ENCODE measurements around the gene AHNAK. TPM values are rescaled to one million over a fixed set of nuclear protein-coding genes. Genes with fewer than 3 reads are reported as not detected.

The AHNAK gene
- total RNA-seq, 1 donor from 2014 or later: 105 TPM

GRCh38 chr11:62487738-62488551 is 58.7 kb downstream of the AHNAK start:
- no peak overlapping the region for H3K27ac Mint-ChIP-seq
- H3K36me3 Mint-ChIP-seq (ENCODE audit: low read depth): no peaks in the 10 kb centered on the region
- no peaks in the 10 kb centered on the region for H3K9me3 Mint-ChIP-seq
- intact Hi-C loops (cut with micrococcal nuclease): no loop called here
- peaks cover 1% of the 10 kb centered on the region for H3K4me1 Mint-ChIP-seq (ENCODE audit: low read depth)
- no peak for DNase-seq (ENCODE audit: low spot score)
- peaks cover 3% of the 10 kb centered on the region for H3K27me3 Mint-ChIP-seq (ENCODE audit: low read depth)
- H3K4me3 Mint-ChIP-seq (ENCODE audit: low read depth): no peak overlapping the region

DNA sequence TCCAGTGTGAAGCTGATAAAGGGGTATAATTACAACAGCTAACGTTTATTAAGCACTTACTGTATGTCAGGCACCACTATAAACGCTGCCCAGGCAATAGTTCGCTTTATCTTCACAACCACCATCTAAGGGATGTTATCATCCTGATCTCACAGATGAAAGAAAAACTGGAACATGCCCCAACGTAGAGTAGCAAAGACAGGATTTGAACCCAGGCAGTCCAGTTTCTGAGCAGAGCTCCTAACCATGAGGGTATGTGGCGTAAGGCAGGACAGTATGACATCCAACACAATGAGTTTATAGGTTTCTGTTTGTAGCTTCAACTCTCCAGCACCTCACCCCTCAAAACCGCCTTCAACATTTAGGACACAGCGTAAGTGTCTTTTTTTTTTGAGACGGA is 59.5 kb downstream of the AHNAK start:
- Mint-ChIP-seq H3K27me3 (ENCODE audit: low read depth) (peaks cover 3% of the 10 kb centered on the region), H3K36me3 (ENCODE audit: low read depth) (no peaks in the 10 kb centered on the region), H3K4me1 (ENCODE audit: low read depth) (peaks cover 1% of the 10 kb centered on the region), H3K9me3 (no peaks in the 10 kb centered on the region), H3K27ac (no peak overlapping the region), H3K4me3 (ENCODE audit: low read depth) (no peak overlapping the region)
- intact Hi-C loops (cut with micrococcal nuclease): no loop called here
- DNase-seq (ENCODE audit: low spot score): no peak

DNA sequence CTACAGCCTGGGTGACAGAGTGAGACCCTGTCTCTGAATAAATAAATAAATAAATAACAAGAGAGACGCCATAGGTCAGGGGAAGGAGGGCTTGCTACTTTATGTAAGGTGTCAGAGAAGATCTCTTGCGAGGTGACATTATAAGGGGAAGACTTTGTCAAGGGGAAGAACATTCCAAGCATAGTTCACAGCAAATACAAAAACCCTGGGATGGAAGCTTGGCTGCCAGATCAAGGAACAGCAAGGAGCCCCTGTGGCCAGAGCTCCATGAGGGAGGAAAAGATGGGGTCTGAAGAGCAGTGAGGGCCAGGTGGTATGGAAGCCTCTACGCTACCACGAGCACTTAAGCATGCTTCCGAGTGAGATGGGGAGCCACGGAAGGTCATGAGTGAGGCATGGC is 62.3 kb downstream of the AHNAK start:
- H3K4me1 Mint-ChIP-seq (ENCODE audit: low read depth): peaks cover 1% of the 10 kb centered on the region
- H3K27ac Mint-ChIP-seq: no peak overlapping the region
- no peak for DNase-seq (ENCODE audit: low spot score)
- peaks cover 3% of the 10 kb centered on the region for H3K27me3 Mint-ChIP-seq (ENCODE audit: low read depth)
- H3K4me3 Mint-ChIP-seq (ENCODE audit: low read depth): no peak overlapping the region
- intact Hi-C loops (cut with micrococcal nuclease): no loop called here
- no peaks in the 10 kb centered on the region for H3K9me3 Mint-ChIP-seq
- H3K36me3 Mint-ChIP-seq (ENCODE audit: low read depth): no peaks in the 10 kb centered on the region

GRCh38 chr11:62482753-62483152 is 63.9 kb downstream of the AHNAK start:
- H3K4me1 Mint-ChIP-seq (ENCODE audit: low read depth): peaks cover 1% of the 10 kb centered on the region
- H3K36me3 Mint-ChIP-seq (ENCODE audit: low read depth): no peaks in the 10 kb centered on the region
- intact Hi-C loops (cut with micrococcal nuclease): no loop called here
- no peaks in the 10 kb centered on the region for H3K9me3 Mint-ChIP-seq
- no peak overlapping the region for H3K4me3 Mint-ChIP-seq (ENCODE audit: low read depth)
- no peak for DNase-seq (ENCODE audit: low spot score)
- H3K27ac Mint-ChIP-seq: no peak overlapping the region
- peaks cover 3% of the 10 kb centered on the region for H3K27me3 Mint-ChIP-seq (ENCODE audit: low read depth)

GRCh38 chr11:62479631-62480201 is 66.9 kb downstream of the AHNAK start:
- no peak overlapping the region for H3K4me3 Mint-ChIP-seq (ENCODE audit: low read depth)
- H3K36me3 Mint-ChIP-seq (ENCODE audit: low read depth): no peaks in the 10 kb centered on the region
- H3K27ac Mint-ChIP-seq: no peak overlapping the region
- intact Hi-C loops (cut with micrococcal nuclease): no loop called here
- no peaks in the 10 kb centered on the region for H3K9me3 Mint-ChIP-seq
- no peaks in the 10 kb centered on the region for H3K27me3 Mint-ChIP-seq (ENCODE audit: low read depth)
- no peak for DNase-seq (ENCODE audit: low spot score)
- H3K4me1 Mint-ChIP-seq (ENCODE audit: low read depth): no peaks in the 10 kb centered on the region

GRCh38 chr11:62477927-62478326 is 68.7 kb downstream of the AHNAK start:
- DNase-seq (ENCODE audit: low spot score): no peak
- Mint-ChIP-seq H3K9me3 (no peaks in the 10 kb centered on the region), H3K27me3 (ENCODE audit: low read depth) (no peaks in the 10 kb centered on the region), H3K27ac (no peak overlapping the region), H3K4me1 (ENCODE audit: low read depth) (no peaks in the 10 kb centered on the region), H3K36me3 (ENCODE audit: low read depth) (no peaks in the 10 kb centered on the region), H3K4me3 (ENCODE audit: low read depth) (no peak overlapping the region)
- intact Hi-C loops (cut with micrococcal nuclease): no loop called here

DNA sequence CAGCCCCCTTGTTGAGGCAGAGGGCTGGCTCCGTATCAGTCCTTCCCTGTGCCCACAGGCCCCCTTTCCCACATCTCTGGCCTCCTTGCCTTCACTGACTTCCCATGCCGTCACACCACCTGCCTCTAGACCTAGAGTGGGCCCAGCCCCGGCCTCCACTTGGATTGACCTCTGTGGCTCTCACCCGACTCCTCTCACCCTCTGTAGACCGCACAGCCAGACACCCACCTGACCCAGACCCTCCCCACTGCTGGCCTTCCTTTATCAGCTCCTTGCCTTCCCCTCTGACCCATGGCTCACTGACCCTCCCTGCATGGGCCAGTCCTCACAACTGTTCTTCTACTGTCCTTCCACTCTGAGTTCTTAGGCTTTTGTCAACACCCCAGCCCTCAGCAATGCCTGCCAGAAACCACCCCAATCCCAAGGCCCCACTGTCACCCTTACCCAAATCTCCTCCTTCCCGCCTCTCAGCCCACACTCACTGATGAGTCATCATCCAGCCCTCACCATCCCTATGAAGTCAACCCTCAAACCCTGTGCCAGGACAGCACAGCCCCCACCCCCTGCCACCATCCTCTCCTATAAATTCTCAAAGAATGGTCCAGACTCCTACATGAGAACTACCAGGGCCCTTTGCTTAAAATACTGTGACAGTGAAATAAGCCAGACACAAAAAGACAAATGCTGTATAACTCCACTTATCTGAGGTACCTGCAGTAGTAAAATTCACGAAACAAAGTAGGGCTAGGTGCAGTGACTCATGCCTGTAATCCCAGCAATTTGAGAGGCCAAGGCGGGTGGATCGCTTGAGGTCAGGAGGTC is 74.3 kb downstream of the AHNAK start:
- DNase-seq (ENCODE audit: low spot score): no peak
- H3K27ac Mint-ChIP-seq: no peak overlapping the region
- no peaks in the 10 kb centered on the region for H3K9me3 Mint-ChIP-seq
- intact Hi-C loops (cut with micrococcal nuclease): no loop called here
- H3K36me3 Mint-ChIP-seq (ENCODE audit: low read depth): no peaks in the 10 kb centered on the region
- H3K4me3 Mint-ChIP-seq (ENCODE audit: low read depth): no peak overlapping the region
- H3K27me3 Mint-ChIP-seq (ENCODE audit: low read depth): no peaks in the 10 kb centered on the region
- peaks cover 7% of the 10 kb centered on the region for H3K4me1 Mint-ChIP-seq (ENCODE audit: low read depth)

- Mint-ChIP-seq H3K36me3 (ENCODE audit: low read depth) (no peaks in the 10 kb centered on the region), H3K27me3 (ENCODE audit: low read depth) (no peaks in the 10 kb centered on the region), H3K4me3 (ENCODE audit: low read depth) (no peak overlapping the region), H3K9me3 (no peaks in the 10 kb centered on the region), H3K4me1 (ENCODE audit: low read depth) (peaks cover 7% of the 10 kb centered on the region), H3K27ac (no peak overlapping the region)
- intact Hi-C loops (cut with micrococcal nuclease): no loop called here
- no peak for DNase-seq (ENCODE audit: low spot score)
Observed at GRCh38 chr11:62471603-62472002, 75.0 kb downstream of the AHNAK start.

- H3K36me3 Mint-ChIP-seq (ENCODE audit: low read depth): no peaks in the 10 kb centered on the region
- H3K4me3 Mint-ChIP-seq (ENCODE audit: low read depth): no peak overlapping the region
- DNase-seq (ENCODE audit: low spot score): no peak
- intact Hi-C loops (cut with micrococcal nuclease): no loop called here
- peaks cover 7% of the 10 kb centered on the region for H3K4me1 Mint-ChIP-seq (ENCODE audit: low read depth)
- H3K27ac Mint-ChIP-seq: no peak overlapping the region
- no peaks in the 10 kb centered on the region for H3K9me3 Mint-ChIP-seq
- no peaks in the 10 kb centered on the region for H3K27me3 Mint-ChIP-seq (ENCODE audit: low read depth)
Observed at GRCh38 chr11:62468577-62468976, 78.0 kb downstream of the AHNAK start.

DNA sequence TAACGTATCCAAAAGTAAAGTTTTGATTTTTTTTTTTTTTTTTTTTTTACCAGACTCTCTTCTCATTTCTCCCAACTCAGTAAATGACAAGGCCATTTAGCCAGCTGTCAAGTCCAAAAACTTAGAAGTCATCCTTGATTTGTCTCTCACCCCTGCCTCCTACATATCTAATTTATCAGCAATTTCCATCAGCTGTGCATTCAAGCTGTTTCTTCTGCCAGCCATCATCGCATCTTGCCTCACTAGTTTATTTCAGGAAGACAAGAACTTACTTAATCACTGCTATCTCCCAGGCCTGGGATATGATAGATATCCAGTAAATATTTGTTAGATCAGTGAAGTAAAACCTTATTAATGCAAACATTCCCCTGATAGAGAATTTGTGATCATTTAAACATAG is 80.2 kb downstream of the AHNAK start:
- peaks cover 4% of the 10 kb centered on the region for H3K27me3 Mint-ChIP-seq (ENCODE audit: low read depth)
- H3K9me3 Mint-ChIP-seq: no peaks in the 10 kb centered on the region
- H3K36me3 Mint-ChIP-seq (ENCODE audit: low read depth): no peaks in the 10 kb centered on the region
- DNase-seq (ENCODE audit: low spot score): no peak
- no peak overlapping the region for H3K4me3 Mint-ChIP-seq (ENCODE audit: low read depth)
- intact Hi-C loops (cut with micrococcal nuclease): no loop called here
- no peak overlapping the region for H3K27ac Mint-ChIP-seq
- H3K4me1 Mint-ChIP-seq (ENCODE audit: low read depth): peaks cover 6% of the 10 kb centered on the region

- peaks cover 6% of the 10 kb centered on the region for H3K4me1 Mint-ChIP-seq (ENCODE audit: low read depth)
- intact Hi-C loops (cut with micrococcal nuclease): no loop called here
- H3K4me3 Mint-ChIP-seq (ENCODE audit: low read depth): no peak overlapping the region
- peaks cover 4% of the 10 kb centered on the region for H3K27me3 Mint-ChIP-seq (ENCODE audit: low read depth)
- no peak overlapping the region for H3K27ac Mint-ChIP-seq
- H3K36me3 Mint-ChIP-seq (ENCODE audit: low read depth): no peaks in the 10 kb centered on the region
- H3K9me3 Mint-ChIP-seq: no peaks in the 10 kb centered on the region
- no peak for DNase-seq (ENCODE audit: low spot score)
Observed at GRCh38 chr11:62464655-62465054, 82.0 kb downstream of the AHNAK start.

GRCh38 chr11:62463121-62463542 is 83.5 kb downstream of the AHNAK start:
- Mint-ChIP-seq H3K27ac (no peak overlapping the region), H3K36me3 (ENCODE audit: low read depth) (no peaks in the 10 kb centered on the region), H3K9me3 (no peaks in the 10 kb centered on the region), H3K4me3 (ENCODE audit: low read depth) (no peak overlapping the region), H3K4me1 (ENCODE audit: low read depth) (peaks cover 6% of the 10 kb centered on the region), H3K27me3 (ENCODE audit: low read depth) (peaks cover 4% of the 10 kb centered on the region)
- no peak for DNase-seq (ENCODE audit: low spot score)
- intact Hi-C loops (cut with micrococcal nuclease): no loop called here

DNA sequence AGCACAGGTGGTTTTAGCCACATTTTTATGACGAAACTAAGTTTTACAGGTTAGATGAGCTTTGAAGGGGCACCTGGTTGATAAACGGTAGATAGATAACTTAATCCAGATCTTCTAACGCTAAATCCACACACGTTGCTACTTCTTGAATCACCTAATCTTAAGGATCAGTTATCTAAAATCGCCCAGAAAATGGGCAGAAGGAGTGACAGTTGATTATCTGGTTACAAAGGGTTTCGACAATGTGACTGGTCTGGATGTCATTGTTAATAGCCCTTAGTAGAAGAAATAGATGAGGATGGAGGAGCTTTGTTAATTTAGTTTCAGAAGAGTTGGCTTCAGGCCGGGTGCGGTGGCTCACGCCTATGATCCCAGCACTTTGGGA is 84.1 kb downstream of the AHNAK start:
- Mint-ChIP-seq H3K36me3 (ENCODE audit: low read depth) (no peaks in the 10 kb centered on the region), H3K27ac (no peak overlapping the region), H3K4me1 (ENCODE audit: low read depth) (peaks cover 6% of the 10 kb centered on the region), H3K27me3 (ENCODE audit: low read depth) (peaks cover 4% of the 10 kb centered on the region), H3K4me3 (ENCODE audit: low read depth) (no peak overlapping the region), H3K9me3 (no peaks in the 10 kb centered on the region)
- intact Hi-C loops (cut with micrococcal nuclease): no loop called here
- no peak for DNase-seq (ENCODE audit: low spot score)
